GM19328 (cell line): ENCODE data around the gene ERC2.

ENCODE experiments used
- ATAC-seq: cut with Tn5 transposase; IDR thresholded peaks from one replicate; pipeline ENCODE4 v1.9.1; 2021; ENCODE audit warnings: mild to moderate bottlenecking, moderate library complexity; ENCODE audit not compliant: unreplicated experiment

Gene ERC2

DNA sequence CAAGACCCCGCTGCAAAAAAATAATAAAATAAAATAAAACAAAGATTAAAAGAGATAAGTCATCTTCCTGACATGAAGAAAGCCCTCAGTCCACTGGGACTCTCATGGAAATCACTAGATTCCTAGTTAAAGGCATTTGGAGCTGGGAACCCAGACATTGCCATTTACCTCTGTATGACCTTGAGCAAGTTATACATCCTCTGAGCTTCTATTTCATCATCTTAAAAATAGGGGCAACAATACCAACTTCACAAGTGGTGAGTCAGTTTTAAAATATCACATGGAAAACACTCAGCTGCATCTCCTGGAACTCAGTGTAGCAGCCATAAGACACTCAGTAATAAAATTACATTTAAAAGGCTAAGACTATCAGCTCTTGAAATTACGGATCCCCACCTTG, 334.8 kb downstream of the ERC2 start:
- no peak for ATAC-seq

DNA sequence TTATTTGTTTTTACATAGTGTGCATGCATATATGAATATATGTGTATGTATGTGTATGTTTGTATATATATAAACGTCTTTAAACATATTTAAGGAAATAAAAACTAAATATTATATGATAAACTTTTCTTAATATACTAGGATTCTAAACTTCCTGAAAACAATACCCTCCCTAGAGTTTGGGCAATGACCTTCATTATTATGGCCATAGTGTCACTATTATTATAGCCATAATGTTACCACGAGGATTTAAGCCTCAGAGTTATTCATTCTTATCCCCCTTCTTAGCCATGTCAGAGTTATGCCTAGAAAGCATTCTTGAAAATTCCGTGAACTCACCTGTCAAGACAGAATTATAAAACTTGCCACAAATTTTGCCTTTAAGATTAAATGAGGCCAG, 335.5 kb downstream of the ERC2 start:
- no peak for ATAC-seq

DNA sequence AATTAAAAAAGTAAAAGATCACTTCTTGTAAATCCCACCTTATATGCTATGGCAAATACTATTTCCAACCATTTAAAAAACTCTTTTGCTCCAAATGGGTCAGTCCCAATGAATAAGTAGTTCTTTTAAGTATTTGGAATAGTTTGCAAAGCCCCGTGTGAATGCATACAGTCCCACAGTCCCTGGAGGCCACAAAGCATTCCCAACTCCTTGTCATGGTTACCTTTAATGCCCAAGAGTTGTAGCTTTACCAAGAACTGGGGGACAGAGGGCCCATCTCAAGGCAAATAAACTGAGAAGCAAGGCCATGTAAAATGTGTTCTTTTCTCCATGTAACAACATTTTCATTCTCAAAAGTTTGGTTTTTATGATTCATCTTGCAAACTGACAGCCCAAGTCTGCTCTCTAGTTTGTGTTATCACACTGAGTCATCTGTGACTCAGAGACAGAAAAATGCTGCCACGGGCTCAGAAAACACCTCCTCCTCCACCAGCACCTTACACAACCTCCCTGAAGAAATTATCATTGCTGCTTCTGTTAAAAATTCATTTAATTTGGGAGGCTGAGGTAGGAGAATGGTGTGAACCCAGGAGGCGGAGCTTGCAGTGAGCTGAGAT, 336.2 kb downstream of the ERC2 start:
- ATAC-seq, result no peak

- no peak for ATAC-seq
Measured at GRCh38 chr3:56130036-56130435, 338.2 kb downstream of the ERC2 start.

GRCh38 chr3:56126632-56127031, 341.6 kb downstream of the ERC2 start:
- ATAC-seq, result no peak

DNA sequence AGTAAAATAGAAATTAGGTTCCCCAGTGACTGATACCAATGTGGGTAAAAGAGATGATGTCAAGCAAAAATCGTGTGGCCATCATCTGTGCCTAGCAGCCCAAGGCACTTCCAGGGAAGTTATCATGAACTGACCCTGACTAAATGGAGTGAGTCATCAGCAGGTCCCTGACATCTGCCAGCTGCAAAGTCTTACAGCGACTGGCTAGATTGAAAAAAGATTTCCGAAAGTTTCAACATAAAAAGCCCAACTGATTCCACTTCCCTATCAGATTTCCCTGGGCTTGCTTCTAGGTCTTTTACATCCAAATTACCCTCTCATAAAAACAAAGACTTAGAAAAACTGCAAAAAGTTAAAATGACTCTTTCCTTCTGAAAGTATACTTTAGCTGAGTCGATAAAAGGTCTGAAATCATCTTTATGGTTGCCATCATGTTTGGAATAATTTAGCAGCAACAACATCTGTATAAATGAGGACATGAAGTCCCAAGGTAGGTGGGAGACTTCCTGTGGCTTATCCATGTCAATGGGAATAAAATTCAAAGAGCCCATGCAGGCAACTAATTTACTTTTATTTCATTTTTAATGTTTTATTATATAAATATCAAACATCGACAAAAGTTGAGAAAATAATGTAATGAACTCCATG, 342.8 kb downstream of the ERC2 start:
- ATAC-seq, result no peak

- no peak for ATAC-seq
Measured at GRCh38 chr3:56124546-56124945, 343.7 kb downstream of the ERC2 start.

DNA sequence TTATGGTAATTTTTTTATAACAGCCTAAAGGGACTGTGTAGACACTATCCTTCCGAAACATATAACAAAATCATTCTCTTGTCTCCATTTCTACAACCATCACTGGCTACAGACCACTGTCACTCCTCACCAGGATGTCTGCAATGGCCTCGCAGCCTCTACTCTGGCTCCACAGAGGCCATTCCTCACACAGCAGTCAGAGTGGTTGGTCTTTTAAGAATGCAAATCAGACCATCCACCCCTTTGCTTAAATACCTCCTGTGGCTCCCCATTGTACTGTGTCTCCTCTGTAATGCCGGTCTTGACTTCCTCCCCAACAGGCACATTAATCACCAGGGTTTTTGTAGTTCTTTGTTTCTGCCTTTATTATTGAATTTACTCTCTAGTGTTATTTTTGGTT, 344.8 kb downstream of the ERC2 start:
- ATAC-seq, result no peak

GRCh38 chr3:56122911-56123310, 345.4 kb downstream of the ERC2 start:
- ATAC-seq, result no peak

- no peak for ATAC-seq
Measured at GRCh38 chr3:56121716-56122115, 346.6 kb downstream of the ERC2 start.

DNA sequence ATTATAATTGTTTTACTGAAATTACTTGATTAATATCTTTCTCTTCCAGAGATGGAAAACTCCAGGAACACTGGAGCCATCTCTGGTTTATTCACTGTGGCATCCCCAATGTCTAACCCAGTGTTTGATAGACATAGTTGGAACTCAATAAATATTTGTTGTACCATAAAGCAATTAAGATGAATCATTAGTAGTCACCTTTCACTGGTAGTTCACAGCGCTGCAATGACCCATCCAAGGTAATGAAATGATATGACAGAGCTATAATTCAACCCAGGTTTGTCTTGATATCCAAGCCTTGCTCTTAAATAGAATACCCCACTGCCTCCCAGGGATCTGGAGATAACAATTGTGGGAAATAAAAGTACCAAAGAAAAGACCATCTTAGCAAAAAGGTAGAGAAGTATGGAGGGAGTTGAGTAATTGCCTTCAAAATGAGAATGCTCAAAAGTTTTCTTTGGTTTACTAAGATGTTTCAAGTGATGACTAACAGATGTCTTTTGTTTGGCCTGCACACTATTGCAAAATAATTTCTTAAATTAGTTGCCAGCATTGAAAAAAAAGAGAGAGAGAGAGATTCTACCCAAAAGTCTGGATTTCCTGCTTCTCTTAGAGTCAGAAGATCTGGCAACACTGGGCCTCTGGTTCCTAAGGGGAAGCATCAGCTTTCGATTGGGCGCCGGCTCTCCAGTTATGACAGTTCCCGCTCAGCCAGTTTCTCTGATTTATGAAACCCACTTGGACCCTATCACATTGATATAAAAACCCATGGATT, 348.5 kb downstream of the ERC2 start:
- no peak for ATAC-seq

DNA sequence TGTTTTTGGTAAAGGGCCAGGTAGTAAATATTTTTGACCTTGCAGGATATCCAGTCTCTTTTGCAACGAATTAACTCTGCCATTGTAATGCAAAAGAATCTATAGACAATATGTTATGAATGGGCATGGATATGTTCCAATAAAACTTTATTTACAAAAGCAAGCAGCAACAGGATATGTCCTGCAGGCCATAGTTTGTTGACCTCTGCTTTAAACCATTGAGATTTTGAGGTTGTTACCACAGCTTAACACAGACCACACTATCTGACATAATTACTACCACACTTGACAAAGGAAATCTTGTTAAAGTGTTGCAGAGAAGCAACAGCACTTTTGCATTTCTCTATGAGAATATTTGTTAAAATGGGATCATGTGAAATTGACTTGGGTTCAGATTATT, 349.3 kb downstream of the ERC2 start:
- no peak for ATAC-seq

DNA sequence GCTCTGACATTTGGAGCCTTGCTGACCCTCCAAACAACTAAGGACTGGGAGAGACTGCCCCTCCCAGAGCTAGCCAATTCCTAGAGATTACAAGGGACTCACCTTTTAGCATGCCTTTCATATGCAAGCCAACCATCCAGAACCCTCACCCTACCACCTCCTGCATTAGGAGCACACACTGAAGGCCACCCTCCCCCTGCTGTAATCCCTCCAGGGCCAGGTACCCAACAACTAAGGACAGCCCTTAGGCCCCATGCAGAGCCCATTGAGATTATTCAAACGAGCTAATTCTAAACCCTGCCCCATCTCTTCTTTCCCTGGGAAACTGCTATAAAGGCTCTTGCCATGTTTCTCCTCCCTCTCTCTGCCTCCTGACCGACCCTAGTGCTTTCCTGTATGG, 352.6 kb downstream of the ERC2 start:
- no peak for ATAC-seq

GRCh38 chr3:56115199-56115598, 353.1 kb downstream of the ERC2 start:
- ATAC-seq, result no peak

DNA sequence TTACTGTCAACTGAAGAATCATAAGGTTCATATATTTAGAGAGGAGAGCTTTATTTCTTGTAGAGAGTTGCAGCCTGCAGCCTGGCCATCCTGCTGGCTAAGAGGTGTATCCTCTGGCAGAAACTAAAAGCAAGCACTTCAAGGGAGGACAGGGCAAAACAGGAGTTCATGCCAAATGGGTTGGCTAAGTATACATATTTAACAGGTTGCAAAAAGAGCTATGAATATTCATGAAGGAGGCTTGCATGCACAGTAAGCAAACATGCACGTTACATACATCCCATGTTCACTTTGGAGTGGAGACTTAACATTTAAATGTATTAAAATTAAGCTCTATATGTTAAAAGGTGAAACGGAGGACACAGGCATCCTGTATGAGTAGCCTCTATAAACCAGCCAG, 354.4 kb downstream of the ERC2 start:
- no peak for ATAC-seq

- ATAC-seq, result no peak
Measured at GRCh38 chr3:56113231-56113630, 355.0 kb downstream of the ERC2 start.

DNA sequence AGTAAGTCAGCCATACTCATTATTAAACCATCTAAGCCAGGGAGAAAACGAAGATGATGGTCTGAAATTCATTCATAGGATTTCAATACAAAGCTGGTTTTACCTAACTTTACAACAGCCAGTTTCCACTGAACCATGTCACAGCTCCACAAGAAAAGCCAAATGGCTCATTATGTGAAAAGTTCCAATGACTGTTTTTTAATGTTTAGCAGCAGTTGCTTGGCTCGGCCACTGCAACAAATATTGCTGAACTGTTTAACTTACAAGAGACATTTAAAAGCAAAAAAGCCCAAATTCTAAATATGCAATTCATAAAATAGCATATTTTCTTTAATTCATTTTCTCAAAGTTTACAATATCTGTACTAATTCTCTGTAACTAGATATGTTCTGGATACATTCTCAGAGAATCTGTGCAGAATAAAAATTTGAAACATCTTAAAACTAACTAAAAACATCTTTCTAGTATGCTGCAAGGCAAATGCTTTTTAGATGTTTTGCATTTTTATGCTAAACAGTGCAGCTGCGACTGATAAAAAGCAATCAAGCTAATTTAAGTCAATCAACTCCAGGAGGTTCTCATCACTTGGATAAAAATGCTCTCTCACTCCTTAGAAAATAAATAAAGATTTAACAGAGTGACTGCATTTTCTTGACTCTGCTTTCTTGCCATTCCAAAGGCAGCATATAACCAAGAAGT, 356.5 kb downstream of the ERC2 start:
- no peak for ATAC-seq

DNA sequence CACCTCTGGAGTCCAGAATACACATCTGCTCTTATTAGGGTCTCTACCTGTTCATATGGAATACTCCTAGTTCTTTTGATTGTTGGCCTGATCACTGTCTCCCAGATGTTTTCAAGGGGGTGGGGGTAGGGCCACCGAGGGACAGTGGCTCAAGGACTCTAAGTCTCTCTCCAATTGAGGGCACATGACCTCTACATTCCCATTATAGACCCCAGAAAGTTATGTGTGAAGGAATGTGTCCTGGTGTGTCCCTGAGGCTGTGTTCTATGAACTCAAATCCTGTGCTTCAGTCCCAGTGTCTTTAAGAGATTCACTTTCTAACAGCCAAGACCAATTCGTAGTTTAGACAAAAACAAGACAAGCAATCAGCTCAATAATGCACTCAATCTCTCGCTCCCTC, 357.4 kb downstream of the ERC2 start:
- ATAC-seq, result no peak

GRCh38 chr3:56107157-56107556, 361.1 kb downstream of the ERC2 start:
- no peak for ATAC-seq

DNA sequence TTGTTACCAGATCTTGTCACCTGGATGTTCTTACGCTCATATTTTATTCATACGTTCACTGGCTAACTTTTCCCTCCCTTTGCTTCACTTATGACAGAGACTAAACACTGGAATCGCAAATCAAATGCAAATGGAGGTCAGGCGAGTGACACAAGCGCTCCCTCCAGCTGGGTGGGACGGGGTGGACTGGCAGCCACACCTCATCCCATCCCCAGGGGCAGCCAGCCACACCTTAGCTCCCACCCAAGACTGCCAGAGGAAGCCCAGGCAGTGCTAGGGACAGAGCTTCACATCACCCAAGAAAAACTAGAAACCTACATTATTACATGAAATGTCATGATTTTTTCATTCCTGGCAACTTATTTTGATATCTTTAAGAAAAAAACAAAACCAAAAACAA, 366.2 kb downstream of the ERC2 start:
- ATAC-seq, result no peak

GRCh38 chr3:56101576-56101975, 366.7 kb downstream of the ERC2 start:
- no peak for ATAC-seq

GRCh38 chr3:56096999-56097398, 371.3 kb downstream of the ERC2 start:
- no peak for ATAC-seq
